ENCODE measurements around the gene TAGLN.

TAGLN gene

DNA sequence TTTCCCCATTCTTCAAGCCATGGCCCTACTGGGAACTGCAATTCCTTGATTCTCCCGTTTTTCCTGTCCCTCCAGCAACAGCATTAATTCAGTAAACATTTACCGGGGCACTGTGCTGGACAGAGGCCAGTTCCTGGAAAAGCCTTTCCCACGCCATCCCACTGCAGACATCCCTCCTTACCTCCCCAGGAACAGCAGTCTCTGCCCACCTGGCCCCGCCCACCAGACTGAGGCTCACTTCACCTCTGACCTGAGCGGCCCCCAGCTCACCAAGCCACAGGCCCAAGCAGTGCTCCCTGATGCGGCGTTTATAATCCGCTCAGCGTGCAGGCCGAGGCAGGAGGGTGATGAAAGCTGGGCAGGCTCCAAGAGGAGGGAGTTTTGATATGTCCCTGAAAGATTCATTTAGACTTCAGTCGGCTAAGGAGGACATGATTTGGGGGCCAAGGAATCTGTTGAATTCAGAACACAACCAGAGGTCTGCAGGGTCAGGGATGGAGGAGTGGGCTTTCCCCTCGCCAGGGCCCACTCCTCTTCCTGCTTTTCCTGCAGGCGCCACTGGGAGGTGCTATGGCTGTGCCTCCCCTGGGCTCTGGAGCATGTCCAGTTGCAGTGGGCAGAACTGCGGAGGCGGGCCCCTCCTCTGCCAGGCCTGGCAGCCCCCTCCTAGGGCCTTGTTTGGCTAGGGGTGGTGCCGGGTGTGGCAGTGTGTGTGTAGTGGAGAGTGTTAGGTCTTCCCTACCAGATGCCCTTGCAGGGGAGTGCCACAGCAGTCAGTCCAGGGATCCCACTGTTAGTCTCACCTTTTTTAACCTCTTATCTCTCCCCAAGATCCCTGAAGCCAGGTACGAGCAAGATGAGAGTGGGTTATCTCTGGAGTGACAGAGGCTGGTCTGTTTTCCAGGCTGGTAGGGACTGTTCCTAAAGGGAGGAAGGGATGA, 1.4 kb upstream of the TAGLN start:
- no peaks in the 10 kb centered on the region for H3K9me3 ChIP-seq
- peaks cover 37 to 75% (median 50%) of the 10 kb centered on the region in 3 donors for H3K36me3 ChIP-seq
- no peaks in the 10 kb centered on the region for H3K27me3 ChIP-seq
- H3K4me3 ChIP-seq: peak overlapping the region; percentile 70 to 96
- peaks cover 0 to 21% (median 16%) of the 10 kb centered on the region in 4 donors for H3K4me1 ChIP-seq
- TF ChIP-seq, protein P1, sequence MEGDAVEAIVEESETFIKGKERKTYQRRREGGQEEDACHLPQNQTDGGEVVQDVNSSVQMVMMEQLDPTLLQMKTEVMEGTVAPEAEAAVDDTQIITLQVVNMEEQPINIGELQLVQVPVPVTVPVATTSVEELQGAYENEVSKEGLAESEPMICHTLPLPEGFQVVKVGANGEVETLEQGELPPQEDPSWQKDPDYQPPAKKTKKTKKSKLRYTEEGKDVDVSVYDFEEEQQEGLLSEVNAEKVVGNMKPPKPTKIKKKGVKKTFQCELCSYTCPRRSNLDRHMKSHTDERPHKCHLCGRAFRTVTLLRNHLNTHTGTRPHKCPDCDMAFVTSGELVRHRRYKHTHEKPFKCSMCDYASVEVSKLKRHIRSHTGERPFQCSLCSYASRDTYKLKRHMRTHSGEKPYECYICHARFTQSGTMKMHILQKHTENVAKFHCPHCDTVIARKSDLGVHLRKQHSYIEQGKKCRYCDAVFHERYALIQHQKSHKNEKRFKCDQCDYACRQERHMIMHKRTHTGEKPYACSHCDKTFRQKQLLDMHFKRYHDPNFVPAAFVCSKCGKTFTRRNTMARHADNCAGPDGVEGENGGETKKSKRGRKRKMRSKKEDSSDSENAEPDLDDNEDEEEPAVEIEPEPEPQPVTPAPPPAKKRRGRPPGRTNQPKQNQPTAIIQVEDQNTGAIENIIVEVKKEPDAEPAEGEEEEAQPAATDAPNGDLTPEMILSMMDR (IDR thresholded peaks at IDR 0.05): peak; percentile 76 to 81
- H3K27ac ChIP-seq: peak overlapping the region; percentile 97 to 98
- intact Hi-C loops (cut with DNase I; ENCODE audit: low total_unique reads): no loop called here
- DNase-seq: peak; percentile 61 to 94

DNA sequence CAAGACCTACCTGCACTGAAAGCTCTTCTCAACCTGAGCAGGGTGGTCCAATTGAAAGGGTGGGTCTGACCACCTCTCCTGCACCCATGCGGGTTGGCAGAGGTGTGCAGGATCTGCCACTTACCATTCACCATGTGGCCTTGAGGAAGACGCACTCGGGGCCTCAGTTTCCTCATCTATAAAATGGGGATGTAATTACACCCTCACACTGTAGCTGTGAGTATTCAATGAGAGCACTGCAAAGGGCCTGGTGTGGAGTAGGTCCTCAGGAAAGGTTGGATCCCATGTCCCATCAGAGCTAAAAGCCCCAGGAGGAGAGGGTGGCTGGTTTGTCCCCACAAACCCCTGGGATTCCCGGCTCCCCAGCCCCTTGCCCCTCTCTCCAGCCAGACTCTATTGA, 557 bp upstream of the TAGLN start:
- Histone ChIP-seq H3K9me3 (no peaks in the 10 kb centered on the region), H3K27ac (peak overlapping the region; percentile 97 to 98), H3K36me3 (peaks cover 37 to 75% (median 50%) of the 10 kb centered on the region in 3 donors), H3K27me3 (no peaks in the 10 kb centered on the region), H3K4me1 (peaks cover 0 to 28% (median 20%) of the 10 kb centered on the region in 4 donors), H3K4me3 (peak overlapping the region; percentile 70 to 96)
- TF ChIP-seq, protein P1 (IDR thresholded peaks at IDR 0.05): no peak
- intact Hi-C loops (cut with DNase I; ENCODE audit: low total_unique reads): no loop called here
- DNase-seq: no peak

DNA sequence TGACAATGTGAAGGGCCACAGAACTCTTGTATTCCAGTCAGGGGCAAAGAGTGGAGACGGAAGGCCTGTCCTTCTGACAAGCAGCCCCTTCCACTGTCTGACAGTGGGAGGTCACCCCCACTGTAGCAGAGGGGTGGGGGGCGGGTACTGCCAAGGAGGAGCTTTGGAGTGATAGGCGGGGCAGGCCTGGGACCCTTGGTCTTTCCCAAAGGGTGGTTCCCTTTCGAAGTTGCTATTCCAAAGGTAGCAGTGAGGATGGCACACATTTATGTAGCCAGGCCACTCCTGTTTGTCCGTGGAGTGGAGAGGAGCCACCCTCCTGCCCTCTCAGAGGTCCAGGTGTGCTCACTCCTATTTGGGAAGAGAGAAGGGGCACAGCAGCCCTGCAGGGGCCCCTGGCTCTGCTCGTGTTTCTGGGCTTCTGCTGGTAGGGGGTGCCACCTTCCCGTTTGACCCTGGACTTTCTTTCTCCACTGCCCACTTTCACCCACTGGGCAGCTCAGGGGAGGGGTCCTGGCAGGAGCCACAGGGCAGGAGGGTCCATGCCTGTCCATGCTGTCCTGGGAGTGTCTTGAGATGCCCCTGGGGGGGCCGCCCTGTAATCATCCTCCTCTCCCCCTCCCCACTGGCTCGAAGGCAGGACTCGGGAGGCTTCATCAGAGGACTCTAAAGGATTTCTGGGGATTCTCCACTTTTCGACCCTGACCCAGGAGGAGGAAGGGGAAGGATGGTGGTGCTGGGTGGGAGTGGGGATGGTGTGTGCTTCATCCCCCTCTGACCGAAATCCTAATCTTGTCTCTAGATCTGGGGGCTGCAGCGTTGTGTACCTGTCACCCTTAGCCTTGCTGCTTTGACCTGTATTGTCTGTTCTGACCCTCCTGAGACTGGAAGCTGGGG, 994 bp downstream of the TAGLN start:
- Histone ChIP-seq H3K9me3 (no peaks in the 10 kb centered on the region), H3K4me3 (peak overlapping the region; percentile 70 to 96), H3K36me3 (peaks cover 51 to 75% (median 55%) of the 10 kb centered on the region in 3 donors), H3K4me1 (peaks cover 0 to 43% (median 30%) of the 10 kb centered on the region in 4 donors), H3K27ac (peak overlapping the region; percentile 97 to 98), H3K27me3 (no peaks in the 10 kb centered on the region)
- intact Hi-C loops (cut with DNase I; ENCODE audit: low total_unique reads): no loop called here
- DNase-seq: no peak
- TF ChIP-seq, protein P1 (IDR thresholded peaks at IDR 0.05): no peak

DNA sequence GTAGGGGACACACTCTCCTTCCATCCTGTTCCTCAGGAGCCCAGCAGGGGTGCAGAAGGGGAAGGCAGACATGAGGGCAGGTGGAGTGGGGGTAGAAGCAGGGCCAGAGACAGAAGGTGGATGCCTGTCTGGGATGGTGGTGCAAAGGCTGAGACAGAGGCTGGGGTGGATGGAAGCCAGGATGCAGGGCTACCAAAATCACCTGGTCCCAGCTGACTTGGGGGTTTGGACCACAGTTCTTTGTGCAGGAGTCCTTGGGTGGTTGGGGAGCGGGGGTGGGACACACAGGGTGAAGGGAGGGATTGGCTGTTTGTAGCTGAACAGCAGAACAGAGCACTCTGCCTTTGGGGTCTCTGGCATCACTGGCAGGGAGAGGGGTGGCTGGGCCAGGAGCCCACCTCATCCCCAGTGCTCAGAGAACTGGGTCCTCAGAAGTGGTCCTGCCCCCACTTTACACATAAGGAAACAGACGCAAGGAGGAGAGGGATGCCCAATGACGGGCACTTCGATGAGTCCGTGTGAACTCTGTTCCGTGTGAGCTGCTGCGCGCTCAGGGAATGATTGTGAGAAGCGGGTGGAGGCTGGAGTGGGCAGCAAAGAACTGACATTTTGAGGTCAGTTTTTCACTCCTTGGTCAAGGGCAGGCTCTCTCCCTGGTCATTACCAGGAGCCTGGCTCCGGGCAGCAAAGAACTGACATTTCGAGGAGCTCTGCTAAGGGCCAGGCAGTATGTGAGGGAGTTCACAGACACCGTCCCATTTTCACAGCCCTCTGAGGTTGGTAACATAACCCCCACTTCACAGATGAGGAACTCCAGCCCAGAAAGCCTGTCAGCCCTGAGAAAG, 1.9 kb downstream of the TAGLN start:
- intact Hi-C loops (cut with DNase I; ENCODE audit: low total_unique reads): no loop called here

More for the DNA sequence above, 1.9 kb downstream of the TAGLN start:
- H3K36me3 ChIP-seq: peaks cover 54 to 71% (median 55%) of the 10 kb centered on the region in 3 donors
- H3K27ac ChIP-seq: peak overlapping the region; percentile 97 to 98
- DNase-seq: no peak
- no peaks in the 10 kb centered on the region for H3K27me3 ChIP-seq
- no peaks in the 10 kb centered on the region for H3K9me3 ChIP-seq
- H3K4me1 ChIP-seq: peaks cover 0 to 50% (median 35%) of the 10 kb centered on the region in 4 donors
- TF ChIP-seq, protein P1 (IDR thresholded peaks at IDR 0.05): no peak
- peak overlapping the region; percentile 70 to 96 for H3K4me3 ChIP-seq

Data from tibial artery (tissue), 4 donors.